Vagina (tissue), 2 donors: ENCODE measurements around the gene ZNF577. TPM values are rescaled to one million over a fixed set of nuclear protein-coding genes. Genes with fewer than 3 reads are reported as not detected.

ENCODE experiments used
- DNase-seq, 2 donors: peaks; one replicate each; pipeline ENCODE4 v3.0.0-alpha.2; 2017; ENCODE audit errors: extremely low spot score in 2 of 2
- H3K27ac ChIP-seq: fragments of 200-600 bp; sonication (generic); one replicate; pipeline ENCODE4 v1.5.1; 2019
- H3K27me3 ChIP-seq: fragments of 200-600 bp; sonication (generic); one replicate; pipeline ENCODE4 v1.5.1; 2019
- H3K36me3 ChIP-seq, 2 donors: fragments of 200-600 bp; sonication (generic); one replicate each; pipeline ENCODE4 v1.5.1; 2017 to 2019
- H3K4me1 ChIP-seq: fragments of 200-600 bp; sonication (generic); one replicate; pipeline ENCODE4 v1.5.1; 2019
- H3K4me3 ChIP-seq, 2 donors: fragments of 200-600 bp; sonication (generic); 1 replicate in 1 of 2; 2 replicates in 1 of 2; pipeline ENCODE4 v1.5.1; 2016 to 2019
- H3K9me3 ChIP-seq: fragments of 200-600 bp; sonication (generic); one replicate; pipeline ENCODE4 v1.5.1; 2019
- CTCF ChIP-seq, 3 experiments: fragments of 450-650 bp in 2 of 3; fragments of 200-600 bp in 1 of 3; sonication (generic) in 1 of 3; IDR thresholded peaks; one replicate each; pipeline ENCODE4 v1.5.1; 2017 to 2019; ENCODE audit warnings: antibody characterized with exemption in 3 of 3, mild to moderate bottlenecking in 2 of 3, moderate library complexity in 2 of 3
- POLR2A ChIP-seq, 2 donors: fragments of 450-650 bp; IDR thresholded peaks; one replicate each; pipeline ENCODE4 v1.6.1; 2017; ENCODE audit warnings: antibody characterized with exemption in 2 of 2, mild to moderate bottlenecking in 2 of 2, moderate library complexity in 2 of 2
- POLR2AphosphoS5 ChIP-seq, 2 donors: sonication (generic); formaldehyde crosslinking; IDR thresholded peaks; one replicate each; pipeline ENCODE4 v1.9.0; 2017; ENCODE audit warnings: antibody characterized with exemption in 2 of 2, mild to moderate bottlenecking in 2 of 2, low read depth in 1 of 2; ENCODE audit not compliant: insufficient read depth in 1 of 2
- intact Hi-C: fragments of 100-400 bp; cut with DNase I; formaldehyde crosslinking; loops from one replicate; pipeline ENCODE4 v1.15.1; 2023
- total RNA-seq: library from RNA; depleted of rRNA; stranded (reverse); fragments of >200 nt; gene quantifications from one replicate; pipeline ENCODE4 v1.2.3, GENCODE V29; 2016

Gene ZNF577
- total RNA-seq: 14.2 TPM

GRCh38 chr19:51887522-51888498, at the start of gene ZNF577:
TSS of gene ZNF577 (minus strand) at chr19:51887951. CDS start at chr19:51880382, 7,569 bp downstream.
- no peak for TF ChIP-seq CTCF (IDR thresholded peaks at IDR 0.05)
- peak; percentile 82 to 95 for TF ChIP-seq POLR2AphosphoS5 (IDR thresholded peaks at IDR 0.05; ENCODE audit: insufficient read depth in 1 of 2, low read depth in 1 of 2)
- Histone ChIP-seq H3K27ac (peak within 1 kb of the TSS; percentile 14), H3K4me3 (peak within 1 kb of the TSS; percentile 43 to 53), H3K9me3 (peaks cover 47% of the 10 kb centered on the region), H3K4me1 (peaks cover 6% of the 10 kb centered on the region), H3K27me3 (no peaks in the 10 kb centered on the region), H3K36me3 (peaks cover 13 to 42% of the 10 kb centered on the region in 2 donors)
- DNase-seq: no peak
- intact Hi-C loops: no loop called here

DNA sequence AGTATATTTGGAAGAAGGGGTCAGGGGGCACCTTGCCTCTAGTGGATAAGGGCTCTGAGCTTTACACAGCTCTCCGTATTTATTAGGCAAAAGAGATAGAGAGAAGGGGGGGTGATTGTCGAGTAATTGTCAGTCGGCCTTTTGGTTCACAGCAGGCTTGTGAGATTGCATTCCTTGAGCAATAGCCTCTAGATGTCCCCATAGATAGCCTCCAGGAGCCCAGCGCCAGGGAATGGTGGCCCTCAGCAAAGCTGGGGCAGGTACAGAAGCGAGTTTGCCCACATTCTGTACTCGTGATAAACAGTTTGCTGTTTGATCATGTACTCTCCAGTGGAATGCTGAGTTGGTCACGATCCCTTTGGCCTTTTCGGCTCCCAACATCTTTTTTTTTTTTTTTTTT, 44.2 kb upstream of the ZNF577 start:
- H3K27me3 ChIP-seq: no peaks in the 10 kb centered on the region
- H3K4me1 ChIP-seq: peaks cover 10% of the 10 kb centered on the region
- peaks cover 15% of the 10 kb centered on the region for H3K9me3 ChIP-seq
- intact Hi-C loops: no loop called here
- no peak overlapping the region for H3K4me3 ChIP-seq
- TF ChIP-seq CTCF (IDR thresholded peaks at IDR 0.05) (no peak), POLR2A (IDR thresholded peaks at IDR 0.05) (no peak), POLR2AphosphoS5 (IDR thresholded peaks at IDR 0.05; ENCODE audit: insufficient read depth in 1 of 2, low read depth in 1 of 2) (no peak)
- no peak overlapping the region for H3K27ac ChIP-seq
- no peak for DNase-seq
- H3K36me3 ChIP-seq: peaks cover 0 to 72% of the 10 kb centered on the region in 2 donors

DNA sequence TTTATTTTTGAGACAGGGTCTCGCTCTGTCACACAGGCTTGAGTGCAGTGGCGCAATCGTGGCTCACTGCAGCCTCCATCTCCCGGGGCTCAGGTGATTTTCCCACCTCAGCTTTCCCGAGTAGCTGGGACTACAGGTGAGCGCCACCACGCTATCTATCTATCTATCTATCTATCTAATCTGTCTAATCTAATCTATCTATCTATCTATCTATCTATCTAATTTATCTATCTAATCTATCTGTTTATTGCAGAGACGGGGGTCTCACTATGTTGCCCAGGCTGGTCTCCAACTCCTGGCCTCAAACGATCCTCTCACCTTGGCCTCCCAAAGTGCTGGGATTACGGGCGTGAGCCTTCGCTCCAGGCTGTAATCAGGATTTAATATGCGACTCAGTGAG, 40.1 kb upstream of the ZNF577 start:
- H3K9me3 ChIP-seq: peaks cover 15% of the 10 kb centered on the region
- TF ChIP-seq POLR2A (IDR thresholded peaks at IDR 0.05): no peak
- no peak for TF ChIP-seq CTCF (IDR thresholded peaks at IDR 0.05)
- no peak for TF ChIP-seq POLR2AphosphoS5 (IDR thresholded peaks at IDR 0.05; ENCODE audit: insufficient read depth in 1 of 2, low read depth in 1 of 2)
- H3K27ac ChIP-seq: peak overlapping the region; percentile 77
- no peak for DNase-seq
- H3K27me3 ChIP-seq: no peaks in the 10 kb centered on the region
- peaks cover 10% of the 10 kb centered on the region for H3K4me1 ChIP-seq
- H3K36me3 ChIP-seq: peaks cover 0 to 32% of the 10 kb centered on the region in 2 donors
- H3K4me3 ChIP-seq: peak overlapping the region; percentile 89 to 91
- intact Hi-C loops: no loop called here

- Histone ChIP-seq H3K27me3 (no peaks in the 10 kb centered on the region), H3K4me1 (peaks cover 10% of the 10 kb centered on the region), H3K4me3 (peak within 1 kb of the TSS; percentile 89 to 91), H3K36me3 (peaks cover 0 to 26% of the 10 kb centered on the region in 2 donors), H3K27ac (peak within 1 kb of the TSS; percentile 77), H3K9me3 (peaks cover 17% of the 10 kb centered on the region)
- TF ChIP-seq POLR2AphosphoS5 (IDR thresholded peaks at IDR 0.05; ENCODE audit: insufficient read depth in 1 of 2, low read depth in 1 of 2) (peak; percentile 70 to 80), POLR2A (IDR thresholded peaks at IDR 0.05) (no peak)
- intact Hi-C loops: no loop called here
- DNase-seq: peak in 1 of 2 donors; percentile 91
These were observed 39.3 kb upstream of the ZNF577 start, which contains the start of gene ZNF613 for GRCh38 chr19:51926784-51927741. TSS of gene ZNF613 (plus strand) at chr19:51927472. CDS start at chr19:51936221, 8,749 bp downstream.

GRCh38 chr19:51926426-51926783, 38.7 kb upstream of the ZNF577 start:
- intact Hi-C loops: no loop called here
- Histone ChIP-seq H3K9me3 (peaks cover 19% of the 10 kb centered on the region), H3K27ac (peak overlapping the region; percentile 77), H3K36me3 (peaks cover 0 to 20% of the 10 kb centered on the region in 2 donors), H3K4me1 (peaks cover 10% of the 10 kb centered on the region), H3K27me3 (no peaks in the 10 kb centered on the region), H3K4me3 (peak overlapping the region; percentile 89 to 91)
- DNase-seq: no peak
- no peak for TF ChIP-seq POLR2AphosphoS5 (IDR thresholded peaks at IDR 0.05; ENCODE audit: insufficient read depth in 1 of 2, low read depth in 1 of 2)
- no peak for TF ChIP-seq POLR2A (IDR thresholded peaks at IDR 0.05)
- TF ChIP-seq CTCF (IDR thresholded peaks at IDR 0.05): no peak
